Naive thymus-derived CD4-positive, alpha-beta T cell (primary cell): Measurements from ENCODE around the gene CREB5. TPM values are rescaled to one million over a fixed set of nuclear protein-coding genes. Genes with fewer than 3 reads are reported as not detected.

Source experiments
- ATAC-seq: fragments of 150-1000 bp; cut with Tn5 transposase; 2 replicates; pipeline ENCODE4 v1.10.0; 2021; ENCODE audit warnings: mild to moderate bottlenecking, moderate library complexity
- CTCF ChIA-PET: fragments of 350-600 bp; sonication (Branson Sonifier 250); formaldehyde crosslinking; loops from one replicate; lab custom pipeline; 2021; ENCODE audit warnings: antibody characterized with exemption; lab: Charles Lee
- POLR2A ChIA-PET: fragments of 350-600 bp; sonication (Branson Sonifier 250); formaldehyde crosslinking; loops from one replicate; lab custom pipeline; 2021; ENCODE audit warnings: antibody characterized with exemption, inconsistent platforms; lab: Charles Lee
- DNase-seq, 9 donors: peaks; one replicate each; pipeline versions ENCODE4 v3.0.0 to v3.0.0-alpha.2; 2020 to 2022; ENCODE audit warnings: mixed read lengths in 1 of 9
- H3K27ac ChIP-seq: one replicate; pipeline ENCODE4 v1.7.0; 2013; ENCODE audit warnings: mild to moderate bottlenecking, low read depth, low read length, moderate library complexity
- H3K27me3 ChIP-seq, 2 donors: one replicate each; pipeline ENCODE4 v1.7.0; 2013; ENCODE audit warnings: low read length in 2 of 2, mild to moderate bottlenecking in 2 of 2, moderate library complexity in 2 of 2; ENCODE audit not compliant: control insufficient read depth in 2 of 2, insufficient read depth in 2 of 2
- H3K36me3 ChIP-seq, 3 experiments: 1 replicate in 2 of 3; 2 replicates in 1 of 3; pipeline ENCODE4 v1.7.0; 2013; ENCODE audit warnings: low read length in 3 of 3, mild to moderate bottlenecking in 3 of 3, moderate library complexity in 1 of 3; ENCODE audit not compliant: insufficient read depth in 3 of 3, control insufficient read depth in 2 of 3
- H3K4me1 ChIP-seq, 2 donors: one replicate each; pipeline ENCODE4 v1.7.0; 2013; ENCODE audit warnings: low read length in 2 of 2, mild to moderate bottlenecking in 2 of 2, moderate library complexity in 1 of 2; ENCODE audit not compliant: control insufficient read depth in 2 of 2, insufficient read depth in 2 of 2
- H3K4me3 ChIP-seq: 2 replicates; pipeline ENCODE4 v1.7.0; 2013; ENCODE audit warnings: mild to moderate bottlenecking, low read length
- H3K9me3 ChIP-seq, 3 experiments: 1 replicate in 2 of 3; 2 replicates in 1 of 3; pipeline ENCODE4 v1.7.0; 2013; ENCODE audit warnings: low read length in 3 of 3; ENCODE audit not compliant: control insufficient read depth in 2 of 3
- H3K27ac Mint-ChIP-seq, 9 donors: one replicate each; pipeline ENCODE4 v1.8.0; 2020 to 2022; ENCODE audit warnings: mixed read lengths in 9 of 9, mild to moderate bottlenecking in 8 of 9, moderate library complexity in 5 of 9, inconsistent platforms in 2 of 9
- H3K27me3 Mint-ChIP-seq, 5 donors: one replicate each; pipeline ENCODE4 v1.8.0; 2021 to 2022; ENCODE audit warnings: mixed read lengths in 5 of 5, mild to moderate bottlenecking in 1 of 5
- H3K36me3 Mint-ChIP-seq, 5 donors: one replicate each; pipeline ENCODE4 v1.8.0; 2020 to 2022; ENCODE audit warnings: mixed read lengths in 5 of 5, mild to moderate bottlenecking in 3 of 5, inconsistent platforms in 1 of 5
- H3K4me1 Mint-ChIP-seq, 7 donors: one replicate each; pipeline ENCODE4 v1.8.0; 2020 to 2022; ENCODE audit warnings: mixed read lengths in 7 of 7, mild to moderate bottlenecking in 3 of 7, inconsistent platforms in 1 of 7
- H3K4me3 Mint-ChIP-seq, 10 donors: one replicate each; pipeline ENCODE4 v1.8.0; 2020 to 2022; ENCODE audit warnings: mild to moderate bottlenecking in 10 of 10, mixed read lengths in 10 of 10, moderate library complexity in 6 of 10, inconsistent platforms in 2 of 10
- H3K9me3 Mint-ChIP-seq, 11 donors: one replicate each; pipeline ENCODE4 v1.8.0; 2020 to 2022; ENCODE audit warnings: mixed read lengths in 11 of 11, mild to moderate bottlenecking in 4 of 11, inconsistent platforms in 1 of 11, moderate library complexity in 1 of 11
- intact Hi-C, 2 donors: fragments of 100-400 bp; cut with micrococcal nuclease; formaldehyde crosslinking; loops; one replicate each; pipeline ENCODE4 v1.15.1; 2023
- polyA plus RNA-seq, 2 donors: library from polyadenylated mRNA; unstranded; fragments of 300-500 nt; fragmentation: Illumina TruSeq; gene quantifications; one replicate each; pipeline ENCODE4 v1.2.3, GENCODE V29; 2021
- total RNA-seq, 6 experiments: library from RNA in 5 of 6; stranded (reverse) in 5 of 6; gene quantifications; 1 replicate in 5 of 6; 2 replicates in 1 of 6; pipeline ENCODE4 v1.2.3 and lab custom pipeline; 2021 to 2026

Gene CREB5
- total and polyA plus RNA-seq, 7 experiments from 2014 or later, result 0.22 to 18.4 (median 3.6) TPM; not detected in 4

GRCh38 chr7:28375729-28376128 lies 36.6 kb upstream of the CREB5 start:
- Mint-ChIP-seq H3K4me3 (no peak overlapping the region), H3K4me1 (no peaks in the 10 kb centered on the region), H3K27me3 (peaks cover 0 to 20% (median 9%) of the 10 kb centered on the region in 5 donors), H3K36me3 (no peaks in the 10 kb centered on the region), H3K9me3 (peaks cover 0 to 3% (median 0%) of the 10 kb centered on the region in 11 donors), H3K27ac (no peak overlapping the region)
- no peak overlapping the region for H3K4me3 ChIP-seq
- CTCF ChIA-PET, result no interaction called here
- no peaks in the 10 kb centered on the region for H3K27me3 ChIP-seq
- intact Hi-C loops, result no loop called here
- POLR2A ChIA-PET, result no interaction called here
- H3K4me1 ChIP-seq, result no peaks in the 10 kb centered on the region
- H3K27ac ChIP-seq, result no peak overlapping the region
- H3K36me3 ChIP-seq, result no peaks in the 10 kb centered on the region
- H3K9me3 ChIP-seq, result no peaks in the 10 kb centered on the region
- ATAC-seq, result no peak
- no peak for DNase-seq

- peaks cover 0 to 3% (median 0%) of the 10 kb centered on the region in 11 donors for H3K9me3 Mint-ChIP-seq
- H3K4me1 ChIP-seq, result no peaks in the 10 kb centered on the region
- ATAC-seq (no peak), DNase-seq (no peak)
- peaks cover 0 to 16% (median 5%) of the 10 kb centered on the region in 5 donors for H3K27me3 Mint-ChIP-seq
- no peaks in the 10 kb centered on the region for H3K4me1 Mint-ChIP-seq
- no peaks in the 10 kb centered on the region for H3K9me3 ChIP-seq
- no peaks in the 10 kb centered on the region for H3K27me3 ChIP-seq
- ChIA-PET CTCF (no interaction called here), POLR2A (no interaction called here)
- no peaks in the 10 kb centered on the region for H3K36me3 Mint-ChIP-seq
- no peak overlapping the region for H3K27ac Mint-ChIP-seq
- no peak overlapping the region for H3K4me3 ChIP-seq
- no peak overlapping the region for H3K27ac ChIP-seq
- H3K36me3 ChIP-seq, result no peaks in the 10 kb centered on the region
- intact Hi-C loops, result no loop called here
- H3K4me3 Mint-ChIP-seq, result no peak overlapping the region
Observed at GRCh38 chr7:28376634-28377033, 35.7 kb upstream of the CREB5 start.

- Histone ChIP-seq H3K27me3 (no peaks in the 10 kb centered on the region), H3K4me3 (no peak overlapping the region), H3K9me3 (no peaks in the 10 kb centered on the region), H3K27ac (no peak overlapping the region), H3K4me1 (no peaks in the 10 kb centered on the region), H3K36me3 (no peaks in the 10 kb centered on the region)
- Mint-ChIP-seq H3K4me3 (no peak overlapping the region), H3K27ac (no peak overlapping the region), H3K27me3 (peaks cover 0 to 9% (median 0%) of the 10 kb centered on the region in 5 donors), H3K4me1 (no peaks in the 10 kb centered on the region), H3K9me3 (peaks cover 0 to 3% (median 0%) of the 10 kb centered on the region in 11 donors), H3K36me3 (no peaks in the 10 kb centered on the region)
- intact Hi-C loops, result no loop called here
- ChIA-PET CTCF (interaction anchor here (1.0 kb wide), 1 partner anchor 8 kb away, joined by 3 read pairs; no protein-coding TSS in a partner anchor), POLR2A (no interaction called here)
- ATAC-seq (no peak), DNase-seq (no peak)
Observed at GRCh38 chr7:28378574-28379149, 33.7 kb upstream of the CREB5 start.

- Mint-ChIP-seq H3K27me3 (peaks cover 0 to 6% (median 3%) of the 10 kb centered on the region in 5 donors), H3K4me1 (no peaks in the 10 kb centered on the region), H3K27ac (no peak overlapping the region), H3K4me3 (no peak overlapping the region), H3K36me3 (no peaks in the 10 kb centered on the region), H3K9me3 (no peaks in the 10 kb centered on the region)
- Histone ChIP-seq H3K9me3 (no peaks in the 10 kb centered on the region), H3K27me3 (no peaks in the 10 kb centered on the region), H3K4me3 (no peak overlapping the region), H3K36me3 (no peaks in the 10 kb centered on the region), H3K27ac (no peak overlapping the region), H3K4me1 (no peaks in the 10 kb centered on the region)
- no peak for DNase-seq
- ChIA-PET POLR2A (no interaction called here), CTCF (no interaction called here)
- intact Hi-C loops, result no loop called here
- ATAC-seq, result no peak
Observed at GRCh38 chr7:28381466-28381865, 30.9 kb upstream of the CREB5 start.

- H3K4me3 ChIP-seq, result no peak overlapping the region
- Mint-ChIP-seq H3K4me3 (no peak overlapping the region), H3K4me1 (no peaks in the 10 kb centered on the region), H3K27me3 (peaks cover 0 to 7% (median 4%) of the 10 kb centered on the region in 5 donors), H3K36me3 (no peaks in the 10 kb centered on the region), H3K9me3 (no peaks in the 10 kb centered on the region), H3K27ac (no peak overlapping the region)
- ATAC-seq (no peak), DNase-seq (no peak)
- ChIA-PET POLR2A (no interaction called here), CTCF (no interaction called here)
- no peaks in the 10 kb centered on the region for H3K4me1 ChIP-seq
- H3K9me3 ChIP-seq, result no peaks in the 10 kb centered on the region
- intact Hi-C loops, result no loop called here
- H3K36me3 ChIP-seq, result no peaks in the 10 kb centered on the region
- no peaks in the 10 kb centered on the region for H3K27me3 ChIP-seq
- no peak overlapping the region for H3K27ac ChIP-seq
Observed at GRCh38 chr7:28382144-28382543, 30.2 kb upstream of the CREB5 start.

- Histone ChIP-seq H3K4me3 (no peak overlapping the region), H3K4me1 (no peaks in the 10 kb centered on the region), H3K36me3 (no peaks in the 10 kb centered on the region), H3K9me3 (no peaks in the 10 kb centered on the region), H3K27ac (no peak overlapping the region), H3K27me3 (no peaks in the 10 kb centered on the region)
- ChIA-PET POLR2A (no interaction called here), CTCF (no interaction called here)
- H3K4me3 Mint-ChIP-seq, result no peak overlapping the region
- DNase-seq (no peak), ATAC-seq (no peak)
- H3K36me3 Mint-ChIP-seq, result no peaks in the 10 kb centered on the region
- H3K4me1 Mint-ChIP-seq, result no peaks in the 10 kb centered on the region
- no peaks in the 10 kb centered on the region for H3K9me3 Mint-ChIP-seq
- no peak overlapping the region for H3K27ac Mint-ChIP-seq
- H3K27me3 Mint-ChIP-seq, result peaks cover 0 to 15% (median 11%) of the 10 kb centered on the region in 5 donors
- intact Hi-C loops, result no loop called here
Observed at GRCh38 chr7:28383975-28384374, 28.3 kb upstream of the CREB5 start.
